ENCODE results near the gene ARHGEF4.
"Not testable (repeated sequence)": the region's sequence is repeated elsewhere in the genome, so short reads cannot be mapped to it uniquely, and the experiment has no call there.

ARHGEF4 gene

GRCh38 chr2:130976591-130977237 is 140.0 kb downstream of the ARHGEF4 start:
- DNase-seq (ENCODE audit: low read depth in 2 of 2), result no peak

GRCh38 chr2:130977461-130978050 is 140.8 kb downstream of the ARHGEF4 start:
- no peak for DNase-seq (ENCODE audit: low read depth in 2 of 2)

GRCh38 chr2:130981667-130982066 is 145.0 kb downstream of the ARHGEF4 start:
- no peak for DNase-seq (ENCODE audit: low read depth in 2 of 2)

- no peak for DNase-seq (ENCODE audit: low read depth in 2 of 2)
Measured at GRCh38 chr2:130985206-130985780, 148.6 kb downstream of the ARHGEF4 start.

- DNase-seq (ENCODE audit: low read depth in 2 of 2), result no peak
Measured at GRCh38 chr2:130985831-130986649, 149.3 kb downstream of the ARHGEF4 start.

GRCh38 chr2:130986890-130987493 is 150.3 kb downstream of the ARHGEF4 start:
- no peak for DNase-seq (ENCODE audit: low read depth in 2 of 2)

GRCh38 chr2:130987519-130988425 is 151.1 kb downstream of the ARHGEF4 start:
- DNase-seq (ENCODE audit: low read depth in 2 of 2), result no peak

GRCh38 chr2:130991446-130991845 is 154.7 kb downstream of the ARHGEF4 start:
- DNase-seq (ENCODE audit: low read depth in 2 of 2), result not testable (repeated sequence)

- not testable (repeated sequence) for DNase-seq (ENCODE audit: low read depth in 2 of 2)
Measured at GRCh38 chr2:130992003-130992402, 155.3 kb downstream of the ARHGEF4 start.

GRCh38 chr2:130996691-130997090 is 160.0 kb downstream of the ARHGEF4 start:
- DNase-seq (ENCODE audit: low read depth in 2 of 2), result no peak

- DNase-seq (ENCODE audit: low read depth in 2 of 2), result no peak
Measured at GRCh38 chr2:130997198-130997597, 160.5 kb downstream of the ARHGEF4 start.

- no peak for DNase-seq (ENCODE audit: low read depth in 2 of 2)
Measured at GRCh38 chr2:130998561-130998960, 161.8 kb downstream of the ARHGEF4 start.

- DNase-seq (ENCODE audit: low read depth in 2 of 2), result no peak
Measured at GRCh38 chr2:131004446-131005209, 167.9 kb downstream of the ARHGEF4 start.

- no peak for DNase-seq (ENCODE audit: low read depth in 2 of 2)
Measured at GRCh38 chr2:131005216-131005935, 168.7 kb downstream of the ARHGEF4 start.

- DNase-seq (ENCODE audit: low read depth in 2 of 2), result no peak
Measured at GRCh38 chr2:131006561-131006960, 169.8 kb downstream of the ARHGEF4 start.

- no peak for DNase-seq (ENCODE audit: low read depth in 2 of 2)
Measured at GRCh38 chr2:131008967-131009366, 172.3 kb downstream of the ARHGEF4 start.

GRCh38 chr2:131009713-131010475 is 173.2 kb downstream of the ARHGEF4 start:
- DNase-seq (ENCODE audit: low read depth in 2 of 2), result no peak

- no peak for DNase-seq (ENCODE audit: low read depth in 2 of 2)
Measured at GRCh38 chr2:131010566-131010965, 173.9 kb downstream of the ARHGEF4 start.

- no peak for DNase-seq (ENCODE audit: low read depth in 2 of 2)
Measured at GRCh38 chr2:131011486-131011885, 174.8 kb downstream of the ARHGEF4 start.
